Liver (tissue), 9 donors: ENCODE results near the gene ANP32B. TPM values are rescaled to one million over a fixed set of nuclear protein-coding genes. Genes with fewer than 3 reads are reported as not detected.

ENCODE experiments used
- DNase-seq: peaks from one replicate; pipeline ENCODE4 v3.0.0-alpha.2; 2017; ENCODE audit warnings: low spot score
- H3K27ac ChIP-seq, 2 donors: one replicate each; pipeline ENCODE4 v1.7.0; 2013; ENCODE audit warnings: inconsistent platforms in 2 of 2, low read length in 2 of 2, control low read depth in 1 of 2, low read depth in 1 of 2, mild to moderate bottlenecking in 1 of 2
- H3K27me3 ChIP-seq, 4 donors: one replicate each; pipeline versions ENCODE4 v1.6.1 to v1.7.0; 2013; ENCODE audit warnings: low read length in 3 of 4, inconsistent platforms in 1 of 4, mild to moderate bottlenecking in 1 of 4, moderate library complexity in 1 of 4; ENCODE audit not compliant: control insufficient read depth in 4 of 4, insufficient read depth in 4 of 4
- H3K36me3 ChIP-seq, 4 donors: one replicate each; pipeline versions ENCODE4 v1.6.1 to v1.7.0; 2013; ENCODE audit warnings: low read length in 3 of 4, mild to moderate bottlenecking in 3 of 4, low read depth in 1 of 4, moderate library complexity in 1 of 4; ENCODE audit not compliant: control insufficient read depth in 4 of 4, insufficient read depth in 3 of 4
- H3K4me1 ChIP-seq, 4 donors: one replicate each; pipeline versions ENCODE4 v1.6.1 to v1.7.0; 2013; ENCODE audit warnings: low read length in 3 of 4, mild to moderate bottlenecking in 3 of 4, moderate library complexity in 1 of 4; ENCODE audit not compliant: control insufficient read depth in 4 of 4, insufficient read depth in 4 of 4
- H3K4me3 ChIP-seq, 3 donors: one replicate each; pipeline versions ENCODE4 v1.6.1 to v1.7.0; 2013; ENCODE audit warnings: low read length in 3 of 3, control low read depth in 1 of 3, low read depth in 1 of 3, mild to moderate bottlenecking in 1 of 3
- H3K9ac ChIP-seq, 2 donors: one replicate each; pipeline ENCODE4 v1.7.0; 2013; ENCODE audit warnings: low read length in 2 of 2, mild to moderate bottlenecking in 2 of 2, moderate library complexity in 2 of 2, control low read depth in 1 of 2, low read depth in 1 of 2
- H3K9me3 ChIP-seq, 4 donors: one replicate each; pipeline versions ENCODE4 v1.6.1 to v1.7.0; 2013; ENCODE audit warnings: low read length in 3 of 4; ENCODE audit not compliant: control insufficient read depth in 4 of 4
- EGR1 ChIP-seq, 2 donors: IDR thresholded peaks; 2 replicates each; pipeline ENCODE4 v1.6.1; 2016 to 2018; ENCODE audit warnings: antibody characterized with exemption in 2 of 2, low read depth in 2 of 2
- FOXA1 ChIP-seq: IDR thresholded peaks from 2 replicates; pipeline ENCODE4 v1.6.1; 2016; ENCODE audit warnings: antibody characterized with exemption
- FOXA2 ChIP-seq: IDR thresholded peaks from 2 replicates; pipeline ENCODE4 v1.6.1; 2016; ENCODE audit warnings: antibody characterized with exemption
- HNF4A ChIP-seq, 2 donors: conservative IDR thresholded peaks; 2 replicates each; pipeline ENCODE4 v1.6.1; 2016; ENCODE audit warnings: antibody characterized with exemption in 2 of 2, mild to moderate bottlenecking in 2 of 2
- HNF4G ChIP-seq: IDR thresholded peaks from 2 replicates; pipeline ENCODE4 v1.6.1; 2016; ENCODE audit warnings: antibody characterized with exemption
- JUND ChIP-seq, 2 donors: IDR thresholded peaks; 2 replicates each; pipeline ENCODE4 v1.6.1; 2016; ENCODE audit warnings: antibody characterized with exemption in 2 of 2
- MAX ChIP-seq: IDR thresholded peaks from 2 replicates; pipeline ENCODE4 v1.6.1; 2016; ENCODE audit warnings: antibody characterized with exemption
- NR2F2 ChIP-seq: IDR thresholded peaks from 2 replicates; pipeline ENCODE4 v1.6.1; 2016; ENCODE audit warnings: antibody characterized with exemption
- RXRA ChIP-seq, 2 donors: IDR thresholded peaks; 2 replicates each; pipeline ENCODE4 v1.6.1; 2017 to 2018; ENCODE audit warnings: antibody characterized with exemption in 2 of 2, mild to moderate bottlenecking in 1 of 2
- SP1 ChIP-seq: IDR thresholded peaks from 2 replicates; pipeline ENCODE4 v1.6.1; 2018; ENCODE audit warnings: antibody characterized with exemption, mild to moderate bottlenecking
- TAF1 ChIP-seq: conservative IDR thresholded peaks from 2 replicates; pipeline ENCODE4 v1.6.1; 2016; ENCODE audit warnings: antibody characterized with exemption, mild to moderate bottlenecking
- YY1 ChIP-seq: IDR thresholded peaks from 2 replicates; pipeline ENCODE4 v1.6.1; 2016; ENCODE audit warnings: antibody characterized with exemption, mild to moderate bottlenecking
- ZBTB33 ChIP-seq: IDR thresholded peaks from 2 replicates; pipeline ENCODE4 v1.6.1; 2016; ENCODE audit warnings: antibody characterized with exemption
- WGBS: extraction: QIAGEN DNeasy Blood & Tissue Kit; methylation state at CpG from one replicate; pipeline ENCODE4 v1.1.7; 2013; 5-methylcytosine and 5-hydroxymethylcytosine counted together
- polyA plus RNA-seq, 2 donors: library from polyadenylated mRNA; stranded (reverse) in 1 of 2; unstranded in 1 of 2; fragments of 200-250 nt in 1 of 2; fragments of >200 nt in 1 of 2; fragmentation: Nextera tagmentation in 1 of 2; extraction: Ambion mirVana in 1 of 2; gene quantifications; one replicate each; pipeline versions ENCODE4 v1.2.1 to v1.2.3, GENCODE V29; 2013 to 2015
- total RNA-seq, 2 donors: library from RNA; depleted of rRNA; stranded (reverse); fragments of >200 nt; gene quantifications; one replicate each; pipeline ENCODE4 v1.2.3, GENCODE V29; 2014
- TF ChIP-seq, protein P1 (sequence below): IDR thresholded peaks from 2 replicates; pipeline ENCODE4 v1.6.1; 2016; ENCODE audit warnings: antibody characterized with exemption
- TF ChIP-seq, protein P2 (sequence below): fragments of 150-350 bp; IDR thresholded peaks from 2 replicates; pipeline ENCODE4 v1.5.1; 2017; ENCODE audit warnings: improper control_type of control experiment, low read depth, low read length; ENCODE audit not compliant: missing input control
- donor health status: healthy.
- donor health status: healthy.
- donor health status: healthy.
- donor health status: healthy.
- donor health status: healthy.

The ANP32B gene
- total and polyA plus RNA-seq, 4 donors, result 4.0 to 39.4 (median 27.0) TPM

GRCh38 chr9:98039607-98040017, 56.5 kb downstream of the ANP32B start:
- H3K27me3 ChIP-seq, result no peaks in the 10 kb centered on the region
- DNase-seq, result no peak
- no peak overlapping the region for H3K4me3 ChIP-seq
- 69% methylated on average over 10 of the region's 10 CpGs for WGBS
- H3K36me3 ChIP-seq, result no peaks in the 10 kb centered on the region
- H3K9ac ChIP-seq, result no peak overlapping the region
- no peak overlapping the region for H3K27ac ChIP-seq
- TF ChIP-seq TAF1 (no peak), ZBTB33 (no peak), JUND (IDR thresholded peaks at IDR 0.05) (no peak), EGR1 (IDR thresholded peaks at IDR 0.05; ENCODE audit: low read depth in 2 of 2) (no peak), FOXA2 (no peak), YY1 (no peak), HNF4G (no peak), MAX (no peak), FOXA1 (no peak), RXRA (IDR thresholded peaks at IDR 0.05) (no peak), HNF4A (conservative IDR thresholded peaks at IDR 0.05) (no peak)
- TF ChIP-seq, protein P1, sequence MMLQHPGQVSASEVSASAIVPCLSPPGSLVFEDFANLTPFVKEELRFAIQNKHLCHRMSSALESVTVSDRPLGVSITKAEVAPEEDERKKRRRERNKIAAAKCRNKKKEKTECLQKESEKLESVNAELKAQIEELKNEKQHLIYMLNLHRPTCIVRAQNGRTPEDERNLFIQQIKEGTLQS, result no peak
- TF ChIP-seq, protein P2, sequence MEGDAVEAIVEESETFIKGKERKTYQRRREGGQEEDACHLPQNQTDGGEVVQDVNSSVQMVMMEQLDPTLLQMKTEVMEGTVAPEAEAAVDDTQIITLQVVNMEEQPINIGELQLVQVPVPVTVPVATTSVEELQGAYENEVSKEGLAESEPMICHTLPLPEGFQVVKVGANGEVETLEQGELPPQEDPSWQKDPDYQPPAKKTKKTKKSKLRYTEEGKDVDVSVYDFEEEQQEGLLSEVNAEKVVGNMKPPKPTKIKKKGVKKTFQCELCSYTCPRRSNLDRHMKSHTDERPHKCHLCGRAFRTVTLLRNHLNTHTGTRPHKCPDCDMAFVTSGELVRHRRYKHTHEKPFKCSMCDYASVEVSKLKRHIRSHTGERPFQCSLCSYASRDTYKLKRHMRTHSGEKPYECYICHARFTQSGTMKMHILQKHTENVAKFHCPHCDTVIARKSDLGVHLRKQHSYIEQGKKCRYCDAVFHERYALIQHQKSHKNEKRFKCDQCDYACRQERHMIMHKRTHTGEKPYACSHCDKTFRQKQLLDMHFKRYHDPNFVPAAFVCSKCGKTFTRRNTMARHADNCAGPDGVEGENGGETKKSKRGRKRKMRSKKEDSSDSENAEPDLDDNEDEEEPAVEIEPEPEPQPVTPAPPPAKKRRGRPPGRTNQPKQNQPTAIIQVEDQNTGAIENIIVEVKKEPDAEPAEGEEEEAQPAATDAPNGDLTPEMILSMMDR, result no peak
- peaks cover 0 to 4% (median under 1%) of the 10 kb centered on the region in 4 donors for H3K4me1 ChIP-seq
- no peaks in the 10 kb centered on the region for H3K9me3 ChIP-seq

GRCh38 chr9:98040212-98040611, 57.1 kb downstream of the ANP32B start:
- Histone ChIP-seq H3K4me1 (no peaks in the 10 kb centered on the region), H3K9ac (no peak overlapping the region), H3K27me3 (no peaks in the 10 kb centered on the region), H3K4me3 (no peak overlapping the region), H3K36me3 (no peaks in the 10 kb centered on the region), H3K27ac (no peak overlapping the region), H3K9me3 (no peaks in the 10 kb centered on the region)
- WGBS, result 89% methylated on average over 6 of the region's 6 CpGs
- DNase-seq, result no peak
- TF ChIP-seq NR2F2 (no peak), HNF4G (no peak)

DNA sequence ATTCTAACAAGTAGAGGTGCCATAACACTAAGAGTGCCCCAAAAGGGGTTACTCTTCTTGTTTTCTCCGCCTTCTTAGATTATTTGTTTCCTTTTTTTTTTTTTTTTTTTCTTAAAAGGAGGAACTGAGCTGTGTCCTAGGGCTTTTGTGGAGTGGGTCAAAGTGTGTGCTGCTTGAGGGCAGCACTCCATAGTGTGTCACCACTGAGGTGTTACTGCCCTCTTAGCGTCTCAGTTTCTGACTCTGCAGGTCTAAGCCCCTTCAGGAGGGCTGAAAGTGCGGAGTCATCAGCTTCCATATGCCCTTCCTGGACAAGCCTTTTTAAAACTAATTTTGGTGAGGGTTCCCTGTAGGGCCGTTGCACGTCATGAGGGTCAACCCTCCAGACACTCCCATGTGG, 60.8 kb downstream of the ANP32B start:
- Histone ChIP-seq H3K36me3 (no peaks in the 10 kb centered on the region), H3K9ac (no peak overlapping the region), H3K4me3 (no peak overlapping the region), H3K4me1 (no peaks in the 10 kb centered on the region), H3K9me3 (no peaks in the 10 kb centered on the region), H3K27me3 (no peaks in the 10 kb centered on the region), H3K27ac (no peak overlapping the region)
- TF ChIP-seq ZBTB33, result no peak
- no peak for TF ChIP-seq TAF1
- TF ChIP-seq SP1, result no peak
- TF ChIP-seq YY1, result no peak
- TF ChIP-seq FOXA2, result no peak
- no peak for TF ChIP-seq FOXA1
- no peak for DNase-seq
- WGBS, result 72% methylated on average over 5 of the region's 5 CpGs
